ENCODE data around the gene GLCE.

GRCh38 chr15:69219690-69220089 is 59.3 kb downstream of the GLCE start:
- TF ChIP-seq CTCF (conservative IDR thresholded peaks at IDR 0.05; ENCODE audit: low read length) (no peak), EZH2phosphoT487 (IDR thresholded peaks at IDR 0.05; ENCODE audit: borderline replicate concordance) (no peak)
